ENCODE measurements around the gene CPS1.

CPS1 gene
- total RNA-seq = 0 to 0.80 (median 0.20) reads per million in 18 experiments

GRCh38 chr2:210556329-210556980 lies at the start of gene CPS1:
TSS of gene CPS1 (plus strand) at chr2:210556599. CDS start at chr2:210556734, 135 bp downstream.
- DNase-seq = no peak

- no peak for DNase-seq
Measured at GRCh38 chr2:210515911-210516310, 40.5 kb upstream of the CPS1 start.

- DNase-seq = no peak
Measured at GRCh38 chr2:210517264-210517663, 39.1 kb upstream of the CPS1 start.

GRCh38 chr2:210519594-210519993 lies 36.8 kb upstream of the CPS1 start:
- DNase-seq = no peak

GRCh38 chr2:210522399-210522798 lies 34.0 kb upstream of the CPS1 start:
- DNase-seq = no peak

GRCh38 chr2:210523650-210524289 lies 32.6 kb upstream of the CPS1 start:
- no peak for DNase-seq

GRCh38 chr2:210524533-210524932 lies 31.9 kb upstream of the CPS1 start:
- no peak for DNase-seq

- no peak for DNase-seq
Measured at GRCh38 chr2:210527286-210527685, 29.1 kb upstream of the CPS1 start.

GRCh38 chr2:210528716-210529115 lies 27.7 kb upstream of the CPS1 start:
- DNase-seq = no peak

GRCh38 chr2:210531050-210531449 lies 25.3 kb upstream of the CPS1 start:
- no peak for DNase-seq

- no peak for DNase-seq
Measured at GRCh38 chr2:210531482-210531881, 24.9 kb upstream of the CPS1 start.

- DNase-seq = no peak
Measured at GRCh38 chr2:210533389-210533788, 23.0 kb upstream of the CPS1 start.

GRCh38 chr2:210534879-210535278 lies 21.5 kb upstream of the CPS1 start:
- no peak for DNase-seq

- DNase-seq = no peak
Measured at GRCh38 chr2:210536973-210537650, 19.3 kb upstream of the CPS1 start.

- DNase-seq = no peak
Measured at GRCh38 chr2:210539035-210539434, 17.4 kb upstream of the CPS1 start.

GRCh38 chr2:210539578-210540416 lies 16.6 kb upstream of the CPS1 start:
- no peak for DNase-seq

- DNase-seq = no peak
Measured at GRCh38 chr2:210540471-210540870, 15.9 kb upstream of the CPS1 start.

GRCh38 chr2:210540900-210541289 lies 15.5 kb upstream of the CPS1 start:
- DNase-seq = no peak

- no peak for DNase-seq
Measured at GRCh38 chr2:210541290-210541902, 15.0 kb upstream of the CPS1 start.

- no peak for DNase-seq
Measured at GRCh38 chr2:210544007-210544590, 12.3 kb upstream of the CPS1 start.

- DNase-seq = no peak
Measured at GRCh38 chr2:210544831-210545230, 11.6 kb upstream of the CPS1 start.

Measured in inflammatory macrophage (primary cell).